GM23248 (cell line): Measurements from ENCODE around the gene CPVL. TPM values are rescaled to one million over a fixed set of nuclear protein-coding genes. Genes with fewer than 3 reads are reported as not detected.
"Not testable (repeated sequence)": the region's sequence is repeated elsewhere in the genome, so short reads cannot be mapped to it uniquely, and the experiment has no call there.

Source experiments
- DNase-seq: peaks from one replicate; pipeline ENCODE4 v3.0.0-alpha.2; 2015
- H2AFZ ChIP-seq: fragments of 200-600 bp; sonication (generic); 2 replicates; pipeline ENCODE4 v1.6.1; 2016; ENCODE audit warnings: antibody characterized with exemption
- H3F3A ChIP-seq: fragments of 200-600 bp; sonication (generic); 2 replicates; pipeline ENCODE4 v1.6.1; 2016; ENCODE audit warnings: mild to moderate bottlenecking, antibody characterized with exemption, mixed run types; ENCODE audit not compliant: insufficient read depth
- H3K27ac ChIP-seq: fragments of 200-600 bp; sonication (generic); 2 replicates; pipeline ENCODE4 v1.5.1; 2016; ENCODE audit warnings: mild to moderate bottlenecking
- H3K27me3 ChIP-seq: fragments of 200-600 bp; sonication (generic); replicated peaks from 2 replicates; pipeline ENCODE4 v1.6.1; 2016; ENCODE audit warnings: mild to moderate bottlenecking; ENCODE audit not compliant: insufficient read depth
- H3K36me3 ChIP-seq: fragments of 200-600 bp; sonication (generic); 2 replicates; pipeline ENCODE4 v1.6.1; 2016; ENCODE audit warnings: low read depth, mild to moderate bottlenecking
- H3K4me1 ChIP-seq: fragments of 200-600 bp; sonication (generic); 2 replicates; pipeline ENCODE4 v1.6.1; 2016; ENCODE audit warnings: mild to moderate bottlenecking; ENCODE audit not compliant: insufficient read depth
- H3K4me2 ChIP-seq: fragments of 200-600 bp; sonication (generic); one replicate; pipeline ENCODE4 v1.6.1; 2016; ENCODE audit warnings: mild to moderate bottlenecking; ENCODE audit not compliant: unreplicated experiment
- H3K4me3 ChIP-seq: fragments of 200-600 bp; sonication (generic); 2 replicates; pipeline ENCODE4 v1.5.1; 2016; ENCODE audit warnings: mild to moderate bottlenecking
- H3K79me2 ChIP-seq: fragments of 200-600 bp; sonication (generic); 2 replicates; pipeline ENCODE4 v1.6.1; 2016; ENCODE audit warnings: mild to moderate bottlenecking; ENCODE audit not compliant: insufficient read depth
- H3K9ac ChIP-seq: fragments of 200-600 bp; sonication (generic); 2 replicates; pipeline ENCODE4 v1.6.1; 2016; ENCODE audit warnings: mild to moderate bottlenecking
- H3K9me2 ChIP-seq: fragments of 200-600 bp; sonication (generic); 2 replicates; pipeline ENCODE4 v1.6.1; 2016; ENCODE audit warnings: mixed run types, mild to moderate bottlenecking, moderate library complexity; ENCODE audit not compliant: insufficient read depth
- H3K9me3 ChIP-seq: fragments of 200-600 bp; sonication (generic); one replicate; pipeline ENCODE4 v1.6.1; 2017; ENCODE audit warnings: low read depth
- H4K20me1 ChIP-seq: fragments of 200-600 bp; sonication (generic); 2 replicates; pipeline ENCODE4 v1.6.0; 2016; ENCODE audit not compliant: insufficient read depth
- EZH2 ChIP-seq: fragments of 200-600 bp; sonication (generic); IDR thresholded peaks from 2 replicates; pipeline ENCODE4 v1.6.1; 2018; ENCODE audit warnings: antibody characterized with exemption, mild to moderate bottlenecking; ENCODE audit not compliant: insufficient read depth, poor library complexity, severe bottlenecking
- EZH2phosphoT487 ChIP-seq: fragments of 200-600 bp; sonication (generic); IDR thresholded peaks from 2 replicates; pipeline ENCODE4 v1.6.1; 2018; ENCODE audit warnings: antibody characterized with exemption, moderate library complexity, mild to moderate bottlenecking, low read depth; ENCODE audit not compliant: insufficient read depth
- WGBS, 2 experiments: methylation state at CpG; one replicate each; pipeline ENCODE4 v1.1.6; 2015 to 2017; ENCODE audit warnings: low lambda C conversion rate in 2 of 2, low coverage in 1 of 2; ENCODE audit errors: missing lambda C conversion rate in 2 of 2; 5-methylcytosine and 5-hydroxymethylcytosine counted together
- in situ Hi-C: fragments of 300-500 bp; cut with MboI; formaldehyde crosslinking; loops from 2 replicates; pipeline ENCODE4 v1.15.0; 2020
- polyA plus RNA-seq: library from polyadenylated mRNA; unstranded; fragments of >200 nt; fragmentation: Nextera tagmentation; extraction: Ambion mirVana; gene quantifications from 2 replicates; pipeline ENCODE4 v1.2.1, GENCODE V29; 2016
- total RNA-seq: library from RNA; depleted of rRNA; stranded (reverse); fragments of >200 nt; shearing (Covaris generic); gene quantifications from 2 replicates; pipeline ENCODE4 v1.2.3, GENCODE V29; 2014

The CPVL gene
- total and polyA plus RNA-seq, 2 experiments from 2014 or later: not detected

GRCh38 chr7:29095631-29096445, 50.5 kb downstream of the CPVL start:
- no peaks in the 10 kb centered on the region for H3K9me2 ChIP-seq
- no peaks in the 10 kb centered on the region for H3K27me3 ChIP-seq
- H3K4me3 ChIP-seq: no peak overlapping the region; the same call in 1 of the 2 replicates
- 8 to 9% methylated on average over 8 of the region's 8 CpGs for WGBS, 2 experiments
- DNase-seq: peak; percentile 68
- no peaks in the 10 kb centered on the region for H4K20me1 ChIP-seq
- in situ Hi-C loops: no loop called here
- H3K9ac ChIP-seq: no peak overlapping the region
- H2AFZ ChIP-seq: peak overlapping the region; percentile 44
- H3K79me2 ChIP-seq: no peaks in the 10 kb centered on the region
- peak overlapping the region; percentile 42 for H3K4me2 ChIP-seq
- peaks cover 17% of the 10 kb centered on the region for H3F3A ChIP-seq
- H3K36me3 ChIP-seq: no peaks in the 10 kb centered on the region
- peaks cover 17% of the 10 kb centered on the region for H3K4me1 ChIP-seq
- no peak for TF ChIP-seq EZH2phosphoT487
- TF ChIP-seq EZH2: no peak
- H3K27ac ChIP-seq: peak overlapping the region; percentile 36
- no peaks in the 10 kb centered on the region for H3K9me3 ChIP-seq

- H2AFZ ChIP-seq, H3K9ac ChIP-seq, in situ Hi-C loops, H3K27me3 ChIP-seq, DNase-seq, H3K4me2 ChIP-seq, H3K9me2 ChIP-seq, H3K27ac ChIP-seq, H3K9me3 ChIP-seq, H3K79me2 ChIP-seq, H3K36me3 ChIP-seq, H4K20me1 ChIP-seq, H3K4me3 ChIP-seq: not testable (repeated sequence)
- Histone ChIP-seq H3K4me1 (peaks cover 18% of the 10 kb centered on the region), H3F3A (peaks cover 17% of the 10 kb centered on the region)
- 93 to 97% methylated on average over 11 of the region's 11 CpGs for WGBS, 2 experiments
Observed at GRCh38 chr7:29093091-29093490, 53.2 kb downstream of the CPVL start.

GRCh38 chr7:29091715-29092114, 54.6 kb downstream of the CPVL start:
- 8 to 12% methylated on average over 4 of the region's 4 CpGs for WGBS, 2 experiments
- Histone ChIP-seq H3K9me2 (no peaks in the 10 kb centered on the region), H3F3A (peaks cover 17% of the 10 kb centered on the region), H3K4me3 (peak overlapping the region; percentile 56), H3K9ac (peak overlapping the region; percentile 40), H3K27me3 (no peaks in the 10 kb centered on the region), H3K36me3 (no peaks in the 10 kb centered on the region), H3K79me2 (no peaks in the 10 kb centered on the region), H3K9me3 (no peaks in the 10 kb centered on the region), H2AFZ (peak overlapping the region; percentile 90), H4K20me1 (no peaks in the 10 kb centered on the region), H3K27ac (no peak overlapping the region), H3K4me2 (peak overlapping the region; percentile 73), H3K4me1 (peaks cover 18% of the 10 kb centered on the region)
- TF ChIP-seq EZH2 (no peak), EZH2phosphoT487 (no peak)
- peak; percentile 37 for DNase-seq
- in situ Hi-C loops: no loop called here

- H3K4me1 ChIP-seq: peaks cover 18% of the 10 kb centered on the region
- H4K20me1 ChIP-seq: no peaks in the 10 kb centered on the region
- H3K27me3 ChIP-seq: no peaks in the 10 kb centered on the region
- peak overlapping the region; percentile 40 for H3K9ac ChIP-seq
- peak overlapping the region; percentile 73 for H3K4me2 ChIP-seq
- no peaks in the 10 kb centered on the region for H3K79me2 ChIP-seq
- in situ Hi-C loops: no loop called here
- H2AFZ ChIP-seq: peak overlapping the region; percentile 90
- no peaks in the 10 kb centered on the region for H3K36me3 ChIP-seq
- no peaks in the 10 kb centered on the region for H3K9me2 ChIP-seq
- no peak overlapping the region for H3K27ac ChIP-seq
- no peaks in the 10 kb centered on the region for H3K9me3 ChIP-seq
- TF ChIP-seq EZH2phosphoT487 (no peak), EZH2 (no peak)
- 7 to 20% methylated on average over 8 to 10 of the region's 10 CpGs for whole genome bisulfite sequencing, 2 experiments
- H3F3A ChIP-seq: peaks cover 11% of the 10 kb centered on the region
- H3K4me3 ChIP-seq: peak overlapping the region; percentile 56
- DNase-seq: peak; percentile 28
Observed at GRCh38 chr7:29090836-29091601, 55.3 kb downstream of the CPVL start.
